ENCODE measurements around the gene MFN1.

MFN1 gene

GRCh38 chr3:179404307-179404706, 56.8 kb downstream of the MFN1 start:
- ChIA-PET POLR2A (ENCODE audit: low non-redundant PET) (no interaction called here), CTCF (interaction anchor here (0.7 kb wide), 1 partner anchor 229 kb away, joined by 3 read pairs; no protein-coding TSS in a partner anchor)
- no peak overlapping the region for H3K27ac ChIP-seq
- no peak for DNase-seq (ENCODE audit: low spot score)
- TF ChIP-seq, protein P1, sequence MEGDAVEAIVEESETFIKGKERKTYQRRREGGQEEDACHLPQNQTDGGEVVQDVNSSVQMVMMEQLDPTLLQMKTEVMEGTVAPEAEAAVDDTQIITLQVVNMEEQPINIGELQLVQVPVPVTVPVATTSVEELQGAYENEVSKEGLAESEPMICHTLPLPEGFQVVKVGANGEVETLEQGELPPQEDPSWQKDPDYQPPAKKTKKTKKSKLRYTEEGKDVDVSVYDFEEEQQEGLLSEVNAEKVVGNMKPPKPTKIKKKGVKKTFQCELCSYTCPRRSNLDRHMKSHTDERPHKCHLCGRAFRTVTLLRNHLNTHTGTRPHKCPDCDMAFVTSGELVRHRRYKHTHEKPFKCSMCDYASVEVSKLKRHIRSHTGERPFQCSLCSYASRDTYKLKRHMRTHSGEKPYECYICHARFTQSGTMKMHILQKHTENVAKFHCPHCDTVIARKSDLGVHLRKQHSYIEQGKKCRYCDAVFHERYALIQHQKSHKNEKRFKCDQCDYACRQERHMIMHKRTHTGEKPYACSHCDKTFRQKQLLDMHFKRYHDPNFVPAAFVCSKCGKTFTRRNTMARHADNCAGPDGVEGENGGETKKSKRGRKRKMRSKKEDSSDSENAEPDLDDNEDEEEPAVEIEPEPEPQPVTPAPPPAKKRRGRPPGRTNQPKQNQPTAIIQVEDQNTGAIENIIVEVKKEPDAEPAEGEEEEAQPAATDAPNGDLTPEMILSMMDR (conservative IDR thresholded peaks at IDR 0.05; ENCODE audit: low read depth) = no peak

- TF ChIP-seq, protein P1 (conservative IDR thresholded peaks at IDR 0.05; ENCODE audit: low read depth) = no peak
- POLR2A ChIA-PET (ENCODE audit: low non-redundant PET) = no interaction called here
- CTCF ChIA-PET = interaction anchor here (0.6 kb wide), 1 partner anchor 462 kb away, joined by 4 read pairs; no protein-coding TSS in a partner anchor
- no peak for DNase-seq (ENCODE audit: low spot score)
- no peak overlapping the region for H3K27ac ChIP-seq
Observed at GRCh38 chr3:179410331-179410730, 62.8 kb downstream of the MFN1 start.

DNA sequence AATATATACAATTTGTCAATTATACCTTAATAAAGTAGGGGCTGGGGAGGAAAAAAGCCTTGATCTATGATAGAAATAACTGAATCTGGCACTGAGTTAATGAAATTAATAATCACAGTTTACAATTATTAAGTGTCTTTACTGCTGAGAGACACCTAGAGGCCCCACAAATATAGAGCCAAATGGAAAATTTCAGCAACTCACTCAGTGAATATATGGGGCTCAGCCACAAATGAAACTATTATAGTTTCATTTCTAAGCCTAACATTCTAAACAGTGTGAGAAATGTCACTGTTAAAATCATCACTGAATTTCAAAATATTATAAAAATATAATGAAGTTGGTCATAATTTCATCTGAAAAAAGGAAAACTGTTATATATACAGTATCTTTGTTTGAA, 63.5 kb downstream of the MFN1 start:
- ChIA-PET CTCF (no interaction called here), POLR2A (ENCODE audit: low non-redundant PET) (no interaction called here)
- no peak overlapping the region for H3K27ac ChIP-seq
- DNase-seq (ENCODE audit: low spot score) = no peak
- TF ChIP-seq, protein P1 (conservative IDR thresholded peaks at IDR 0.05; ENCODE audit: low read depth) = no peak

DNA sequence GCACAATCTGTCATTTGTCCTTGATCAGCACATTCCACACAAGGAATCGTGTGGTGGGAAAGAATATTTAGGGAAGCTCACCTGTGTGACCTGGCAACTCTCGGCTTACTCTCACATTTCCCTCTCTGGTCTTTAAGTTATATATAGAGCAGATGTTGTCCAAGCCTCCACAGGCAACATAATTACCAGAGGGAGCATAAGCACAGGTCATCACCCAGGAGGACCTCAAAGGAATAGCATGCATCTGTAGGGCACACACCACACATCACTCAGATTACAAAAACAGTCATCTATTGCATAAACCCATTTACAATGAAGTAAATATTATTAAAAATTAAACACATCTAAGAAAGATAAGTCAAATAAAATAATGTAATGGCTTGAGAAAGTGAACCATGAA, 67.3 kb downstream of the MFN1 start:
- no peak overlapping the region for H3K27ac ChIP-seq
- CTCF ChIA-PET = no interaction called here
- no peak for DNase-seq (ENCODE audit: low spot score)
- TF ChIP-seq, protein P1 (conservative IDR thresholded peaks at IDR 0.05; ENCODE audit: low read depth) = no peak
- POLR2A ChIA-PET (ENCODE audit: low non-redundant PET) = no interaction called here

DNA sequence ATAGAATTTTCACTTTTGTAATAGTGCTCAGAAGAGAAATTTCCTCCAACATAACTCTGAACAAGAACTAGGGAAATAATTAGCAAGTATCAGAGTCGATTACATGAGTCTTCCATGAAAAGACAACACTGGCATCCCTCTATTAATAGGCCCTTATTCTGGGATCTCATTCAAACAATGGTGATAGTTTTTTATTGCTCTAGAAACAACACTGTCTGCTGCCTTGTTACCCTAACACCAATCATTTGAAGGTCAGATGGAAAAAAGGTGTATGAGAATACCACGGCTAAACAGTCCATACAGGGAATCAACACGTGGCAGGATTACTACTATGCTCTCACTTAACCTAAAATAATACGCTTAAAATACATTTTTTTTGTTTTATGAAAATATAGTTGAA, 67.9 kb downstream of the MFN1 start:
- no peak for DNase-seq (ENCODE audit: low spot score)
- no peak overlapping the region for H3K27ac ChIP-seq
- ChIA-PET POLR2A (ENCODE audit: low non-redundant PET) (no interaction called here), CTCF (interaction anchor here (0.6 kb wide), 1 partner anchor 17 kb away, joined by 3 read pairs; no protein-coding TSS in a partner anchor)
- TF ChIP-seq, protein P1 (conservative IDR thresholded peaks at IDR 0.05; ENCODE audit: low read depth) = no peak

DNA sequence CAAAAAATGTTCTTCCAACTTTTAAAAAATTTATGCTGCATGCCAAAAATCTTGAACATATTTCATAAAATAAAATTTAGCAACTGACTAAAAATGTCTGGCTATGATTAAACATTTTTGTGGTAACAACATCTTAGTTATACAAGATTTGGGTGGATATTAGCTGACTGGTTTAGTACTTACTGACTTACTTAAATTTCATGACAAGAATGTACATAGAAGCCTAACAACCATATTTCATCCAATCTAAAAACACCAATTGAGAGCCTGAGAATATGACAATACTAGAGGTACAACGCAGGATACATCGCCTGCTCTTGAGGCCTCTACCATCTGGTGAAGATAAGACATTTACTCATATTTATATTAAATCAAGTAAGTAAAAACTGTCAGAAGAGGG, 69.2 kb downstream of the MFN1 start:
- POLR2A ChIA-PET (ENCODE audit: low non-redundant PET) = no interaction called here
- no peak for DNase-seq (ENCODE audit: low spot score)
- CTCF ChIA-PET = interaction anchor here (0.5 to 0.6 kb wide), 2 partner anchors 23 to 182 kb away, joined by 3 to 4 read pairs; no protein-coding TSS in a partner anchor
- TF ChIP-seq, protein P1 (conservative IDR thresholded peaks at IDR 0.05; ENCODE audit: low read depth) = no peak
- no peak overlapping the region for H3K27ac ChIP-seq

DNA sequence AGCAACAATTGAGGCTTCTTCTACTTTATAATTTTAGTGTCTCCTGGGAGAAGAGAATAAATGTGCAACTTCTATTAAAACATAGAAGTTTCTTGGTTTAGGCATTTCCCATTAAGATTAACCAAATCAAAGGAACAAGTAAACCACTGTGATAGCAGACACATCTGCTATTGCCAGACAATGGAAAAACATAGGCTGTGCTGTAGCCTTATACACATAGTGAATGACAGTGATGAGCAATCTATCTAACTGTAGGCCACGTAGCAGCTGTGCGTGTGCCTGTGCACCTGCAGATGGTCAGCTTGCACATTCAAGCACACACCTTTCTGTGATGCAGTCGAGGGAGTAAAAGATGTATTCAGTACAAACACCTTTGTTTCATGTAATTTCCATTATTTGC, 71.1 kb downstream of the MFN1 start:
- POLR2A ChIA-PET (ENCODE audit: low non-redundant PET) = no interaction called here
- DNase-seq (ENCODE audit: low spot score) = no peak
- H3K27ac ChIP-seq = no peak overlapping the region
- TF ChIP-seq, protein P1 (conservative IDR thresholded peaks at IDR 0.05; ENCODE audit: low read depth) = no peak
- CTCF ChIA-PET = no interaction called here

All from RWPE1 (cell line).